ENCODE data around the gene PTRH1.

The PTRH1 gene

GRCh38 chr9:127739614-127740330, 24.3 kb upstream of the PTRH1 start:
- DNase-seq, result no peak

- DNase-seq, result no peak
Measured at GRCh38 chr9:127738666-127739065, 23.2 kb upstream of the PTRH1 start.

- DNase-seq, result no peak
Measured at GRCh38 chr9:127735530-127736185, 20.2 kb upstream of the PTRH1 start.

- DNase-seq, result peak; percentile 92 to 95
Measured at GRCh38 chr9:127734747-127735529, 19.5 kb upstream of the PTRH1 start, which contains the start of gene TOR2A. Gene TOR2A, minus strand, starts transcription at chr9:127735294. Its CDS starts 24 bp downstream, at chr9:127735270.

GRCh38 chr9:127734247-127734746, 18.8 kb upstream of the PTRH1 start:
- no peak for DNase-seq

GRCh38 chr9:127733614-127734013, 18.2 kb upstream of the PTRH1 start:
- no peak for DNase-seq

- DNase-seq, result no peak
Measured at GRCh38 chr9:127732444-127732843, 17.0 kb upstream of the PTRH1 start.

GRCh38 chr9:127731938-127732337, 16.5 kb upstream of the PTRH1 start:
- no peak for DNase-seq

GRCh38 chr9:127730799-127731410, 15.4 kb upstream of the PTRH1 start:
- DNase-seq, result no peak

GRCh38 chr9:127730262-127730661, 14.8 kb upstream of the PTRH1 start:
- DNase-seq, result no peak

- DNase-seq, result no peak
Measured at GRCh38 chr9:127729522-127730256, 14.2 kb upstream of the PTRH1 start.

GRCh38 chr9:127728808-127729207, 13.3 kb upstream of the PTRH1 start:
- no peak for DNase-seq

GRCh38 chr9:127726871-127727270, 11.4 kb upstream of the PTRH1 start:
- no peak for DNase-seq

- DNase-seq, result no peak
Measured at GRCh38 chr9:127724012-127724411, 8.5 kb upstream of the PTRH1 start.

GRCh38 chr9:127723444-127723843, 8.0 kb upstream of the PTRH1 start:
- no peak for DNase-seq

GRCh38 chr9:127723013-127723412, 7.5 kb upstream of the PTRH1 start:
- no peak for DNase-seq

GRCh38 chr9:127722055-127722745, 6.7 kb upstream of the PTRH1 start:
- DNase-seq, result no peak

GRCh38 chr9:127721391-127721821, 5.9 kb upstream of the PTRH1 start:
- DNase-seq, result no peak

GRCh38 chr9:127720865-127721227, 5.4 kb upstream of the PTRH1 start:
- no peak for DNase-seq

GRCh38 chr9:127720031-127720864, 4.8 kb upstream of the PTRH1 start:
- DNase-seq, result no peak

GRCh38 chr9:127717766-127718165, 2.3 kb upstream of the PTRH1 start:
- DNase-seq, result no peak
